ENCODE measurements around the gene PARPBP. TPM values are rescaled to one million over a fixed set of nuclear protein-coding genes. Genes with fewer than 3 reads are reported as not detected.

The PARPBP gene
- polyA plus RNA-seq, 1 donor from 2014 or later, result 6.3 TPM

DNA sequence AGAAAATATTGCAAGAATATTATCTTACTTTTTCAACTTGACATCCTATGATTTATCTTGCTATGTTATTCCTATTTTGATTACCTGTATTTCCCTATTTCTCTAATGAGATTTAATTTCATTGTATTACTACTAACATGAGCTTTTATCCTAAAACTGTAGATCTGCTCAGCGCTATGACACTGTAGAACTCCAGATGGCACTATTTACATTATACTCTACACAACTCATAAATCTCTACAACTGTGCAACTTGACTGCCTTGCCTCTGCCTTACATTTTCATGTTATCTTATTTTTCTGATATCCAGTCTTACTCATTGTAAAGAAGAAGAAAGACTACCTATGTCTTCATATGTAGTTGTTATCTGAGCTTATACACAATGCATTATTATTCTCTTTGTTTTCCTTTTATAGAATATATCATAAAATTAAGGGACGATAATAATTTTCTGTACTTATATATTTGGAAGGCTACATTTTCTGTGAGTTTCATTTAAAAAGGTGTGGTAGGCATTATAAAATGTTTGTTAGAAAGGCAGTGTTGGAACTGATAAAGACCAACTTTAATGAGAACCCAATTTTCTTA lies 24.2 kb upstream of the PARPBP start:
- Histone ChIP-seq H2AFZ (ENCODE audit: low read depth, low read length) (no peak overlapping the region), H3K9me3 (ENCODE audit: low read length) (no peaks in the 10 kb centered on the region), H3K9ac (ENCODE audit: low read length) (no peak overlapping the region), H3K4me2 (ENCODE audit: low read length) (no peak overlapping the region), H3K79me2 (replicated peaks; ENCODE audit: insufficient read depth, low read length) (no peaks in the 10 kb centered on the region), H4K20me1 (ENCODE audit: insufficient read depth) (no peaks in the 10 kb centered on the region), H3K4me3 (ENCODE audit: low read length) (no peak overlapping the region), H3K9me2 (ENCODE audit: insufficient read depth, low read length) (no peaks in the 10 kb centered on the region), H3K27me3 (ENCODE audit: insufficient read depth, low read depth, low read length) (no peaks in the 10 kb centered on the region), H3K36me3 (ENCODE audit: insufficient read depth, low read length) (no peaks in the 10 kb centered on the region), H3K27ac (ENCODE audit: low read length) (no peak overlapping the region), H3F3A (ENCODE audit: insufficient read depth, low read length, poor library complexity, severe bottlenecking) (no peaks in the 10 kb centered on the region)
- peak; percentile 76 for TF ChIP-seq RAD21 (conservative IDR thresholded peaks at IDR 0.05)
- peak; percentile 90 for TF ChIP-seq SMC3 (conservative IDR thresholded peaks at IDR 0.05; ENCODE audit: poor library complexity)
- TF ChIP-seq, protein P1, sequence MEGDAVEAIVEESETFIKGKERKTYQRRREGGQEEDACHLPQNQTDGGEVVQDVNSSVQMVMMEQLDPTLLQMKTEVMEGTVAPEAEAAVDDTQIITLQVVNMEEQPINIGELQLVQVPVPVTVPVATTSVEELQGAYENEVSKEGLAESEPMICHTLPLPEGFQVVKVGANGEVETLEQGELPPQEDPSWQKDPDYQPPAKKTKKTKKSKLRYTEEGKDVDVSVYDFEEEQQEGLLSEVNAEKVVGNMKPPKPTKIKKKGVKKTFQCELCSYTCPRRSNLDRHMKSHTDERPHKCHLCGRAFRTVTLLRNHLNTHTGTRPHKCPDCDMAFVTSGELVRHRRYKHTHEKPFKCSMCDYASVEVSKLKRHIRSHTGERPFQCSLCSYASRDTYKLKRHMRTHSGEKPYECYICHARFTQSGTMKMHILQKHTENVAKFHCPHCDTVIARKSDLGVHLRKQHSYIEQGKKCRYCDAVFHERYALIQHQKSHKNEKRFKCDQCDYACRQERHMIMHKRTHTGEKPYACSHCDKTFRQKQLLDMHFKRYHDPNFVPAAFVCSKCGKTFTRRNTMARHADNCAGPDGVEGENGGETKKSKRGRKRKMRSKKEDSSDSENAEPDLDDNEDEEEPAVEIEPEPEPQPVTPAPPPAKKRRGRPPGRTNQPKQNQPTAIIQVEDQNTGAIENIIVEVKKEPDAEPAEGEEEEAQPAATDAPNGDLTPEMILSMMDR (IDR thresholded peaks at IDR 0.05; ENCODE audit: poor library complexity, severe bottlenecking), result peak; percentile 79
- TF ChIP-seq MXI1 (conservative IDR thresholded peaks at IDR 0.05; ENCODE audit: poor library complexity, severe bottlenecking), result no peak

DNA sequence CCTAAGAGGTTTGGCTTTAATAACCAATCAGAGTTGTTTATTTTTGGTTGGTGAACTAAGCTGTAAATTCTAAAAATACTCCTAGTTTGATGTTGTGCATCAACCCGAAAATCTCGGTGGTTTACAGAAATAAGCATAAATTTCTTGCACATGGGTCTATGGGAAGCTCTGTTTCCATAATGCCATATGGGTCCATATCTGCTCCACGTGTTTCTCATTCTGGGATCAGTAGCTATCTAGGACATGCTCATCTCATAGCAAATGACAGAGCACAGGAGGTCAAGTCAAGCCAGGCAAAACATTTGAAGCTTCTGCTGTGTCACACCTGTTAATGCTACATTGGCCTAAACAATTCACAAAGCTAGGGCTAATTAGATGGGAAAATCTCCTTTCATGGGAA lies 23.1 kb upstream of the PARPBP start:
- TF ChIP-seq, protein P1 (IDR thresholded peaks at IDR 0.05; ENCODE audit: poor library complexity, severe bottlenecking), result no peak
- no peak for TF ChIP-seq POLR2AphosphoS5 (IDR thresholded peaks at IDR 0.05)
- H3K9me3 ChIP-seq (ENCODE audit: low read length), result no peaks in the 10 kb centered on the region
- H4K20me1 ChIP-seq (ENCODE audit: insufficient read depth), result no peaks in the 10 kb centered on the region
- no peaks in the 10 kb centered on the region for H3K9me2 ChIP-seq (ENCODE audit: insufficient read depth, low read length)
- no peaks in the 10 kb centered on the region for H3F3A ChIP-seq (ENCODE audit: insufficient read depth, low read length, poor library complexity, severe bottlenecking)
- H3K27ac ChIP-seq (ENCODE audit: low read length), result no peak overlapping the region
- no peaks in the 10 kb centered on the region for H3K27me3 ChIP-seq (ENCODE audit: insufficient read depth, low read depth, low read length)
- no peaks in the 10 kb centered on the region for H3K79me2 ChIP-seq (replicated peaks; ENCODE audit: insufficient read depth, low read length)
- no peak overlapping the region for H3K4me3 ChIP-seq (ENCODE audit: low read length)
- no peaks in the 10 kb centered on the region for H3K36me3 ChIP-seq (ENCODE audit: insufficient read depth, low read length)
- no peak overlapping the region for H3K4me2 ChIP-seq (ENCODE audit: low read length)
- no peak overlapping the region for H2AFZ ChIP-seq (ENCODE audit: low read depth, low read length)
- H3K9ac ChIP-seq (ENCODE audit: low read length), result no peak overlapping the region

DNA sequence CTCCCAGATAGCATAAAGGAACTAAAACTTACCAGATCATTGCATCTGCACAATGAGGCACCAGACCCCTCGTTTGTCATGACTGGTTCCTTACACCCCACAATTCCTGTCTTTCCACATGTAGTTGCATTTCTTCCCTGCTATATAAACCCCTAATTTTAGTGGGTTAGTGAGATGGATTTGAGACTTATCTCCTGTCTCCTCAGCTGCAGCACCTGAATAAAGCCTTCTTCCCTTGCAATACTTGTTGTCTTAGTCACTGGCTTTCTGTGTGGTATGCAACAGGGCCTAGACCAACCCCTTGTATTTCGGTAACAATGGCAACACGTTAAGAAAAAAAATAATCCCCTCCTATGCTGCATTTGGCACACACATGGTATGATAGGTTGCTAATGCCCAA lies 13.1 kb upstream of the PARPBP start:
- Histone ChIP-seq H3K9me3 (ENCODE audit: low read length) (no peaks in the 10 kb centered on the region), H4K20me1 (ENCODE audit: insufficient read depth) (no peaks in the 10 kb centered on the region), H3K9me2 (ENCODE audit: insufficient read depth, low read length) (no peaks in the 10 kb centered on the region), H3K79me2 (replicated peaks; ENCODE audit: insufficient read depth, low read length) (no peaks in the 10 kb centered on the region), H3F3A (ENCODE audit: insufficient read depth, low read length, poor library complexity, severe bottlenecking) (no peaks in the 10 kb centered on the region), H3K9ac (ENCODE audit: low read length) (no peak overlapping the region), H3K27ac (ENCODE audit: low read length) (no peak overlapping the region), H3K4me2 (ENCODE audit: low read length) (no peak overlapping the region), H3K36me3 (ENCODE audit: insufficient read depth, low read length) (no peaks in the 10 kb centered on the region), H3K27me3 (ENCODE audit: insufficient read depth, low read depth, low read length) (no peaks in the 10 kb centered on the region), H3K4me3 (ENCODE audit: low read length) (no peak overlapping the region), H2AFZ (ENCODE audit: low read depth, low read length) (no peak overlapping the region)
- TF ChIP-seq RAD21 (conservative IDR thresholded peaks at IDR 0.05) (no peak), EP300 (conservative IDR thresholded peaks at IDR 0.05; ENCODE audit: poor library complexity, severe bottlenecking) (no peak), SMC3 (conservative IDR thresholded peaks at IDR 0.05; ENCODE audit: poor library complexity) (no peak), TAF1 (IDR thresholded peaks at IDR 0.05; ENCODE audit: low read depth) (no peak), MXI1 (conservative IDR thresholded peaks at IDR 0.05; ENCODE audit: poor library complexity, severe bottlenecking) (no peak), POLR2AphosphoS5 (IDR thresholded peaks at IDR 0.05) (no peak), EZH2 (IDR thresholded peaks at IDR 0.05; ENCODE audit: borderline replicate concordance, insufficient read depth, low read length, poor library complexity, severe bottlenecking) (no peak)
- TF ChIP-seq, protein P1 (IDR thresholded peaks at IDR 0.05; ENCODE audit: poor library complexity, severe bottlenecking), result no peak
- TF ChIP-seq, protein P2, sequence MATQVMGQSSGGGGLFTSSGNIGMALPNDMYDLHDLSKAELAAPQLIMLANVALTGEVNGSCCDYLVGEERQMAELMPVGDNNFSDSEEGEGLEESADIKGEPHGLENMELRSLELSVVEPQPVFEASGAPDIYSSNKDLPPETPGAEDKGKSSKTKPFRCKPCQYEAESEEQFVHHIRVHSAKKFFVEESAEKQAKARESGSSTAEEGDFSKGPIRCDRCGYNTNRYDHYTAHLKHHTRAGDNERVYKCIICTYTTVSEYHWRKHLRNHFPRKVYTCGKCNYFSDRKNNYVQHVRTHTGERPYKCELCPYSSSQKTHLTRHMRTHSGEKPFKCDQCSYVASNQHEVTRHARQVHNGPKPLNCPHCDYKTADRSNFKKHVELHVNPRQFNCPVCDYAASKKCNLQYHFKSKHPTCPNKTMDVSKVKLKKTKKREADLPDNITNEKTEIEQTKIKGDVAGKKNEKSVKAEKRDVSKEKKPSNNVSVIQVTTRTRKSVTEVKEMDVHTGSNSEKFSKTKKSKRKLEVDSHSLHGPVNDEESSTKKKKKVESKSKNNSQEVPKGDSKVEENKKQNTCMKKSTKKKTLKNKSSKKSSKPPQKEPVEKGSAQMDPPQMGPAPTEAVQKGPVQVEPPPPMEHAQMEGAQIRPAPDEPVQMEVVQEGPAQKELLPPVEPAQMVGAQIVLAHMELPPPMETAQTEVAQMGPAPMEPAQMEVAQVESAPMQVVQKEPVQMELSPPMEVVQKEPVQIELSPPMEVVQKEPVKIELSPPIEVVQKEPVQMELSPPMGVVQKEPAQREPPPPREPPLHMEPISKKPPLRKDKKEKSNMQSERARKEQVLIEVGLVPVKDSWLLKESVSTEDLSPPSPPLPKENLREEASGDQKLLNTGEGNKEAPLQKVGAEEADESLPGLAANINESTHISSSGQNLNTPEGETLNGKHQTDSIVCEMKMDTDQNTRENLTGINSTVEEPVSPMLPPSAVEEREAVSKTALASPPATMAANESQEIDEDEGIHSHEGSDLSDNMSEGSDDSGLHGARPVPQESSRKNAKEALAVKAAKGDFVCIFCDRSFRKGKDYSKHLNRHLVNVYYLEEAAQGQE (IDR thresholded peaks at IDR 0.05; ENCODE audit: borderline replicate concordance), result no peak
